ENCODE results near the gene CACNA1C.

The CACNA1C gene

GRCh38 chr12:2198005-2198501, 145.3 kb downstream of the CACNA1C start:
- TF ChIP-seq CTCF (IDR thresholded peaks at IDR 0.05; ENCODE audit: low read depth, low read length) = no peak
- DNase-seq (ENCODE audit: low read depth in 2 of 2) = peak; percentile 56 to 67

GRCh38 chr12:2198542-2198941, 145.8 kb downstream of the CACNA1C start:
- no peak overlapping the region for H3K4me3 ChIP-seq (replicated peaks in 1 of 2; ENCODE audit: low read depth in 2 of 2, low read length in 2 of 2)
- no peak for DNase-seq (ENCODE audit: low read depth in 2 of 2)
- no peak for TF ChIP-seq CTCF (IDR thresholded peaks at IDR 0.05; ENCODE audit: low read depth, low read length)

More at GRCh38 chr12:2198005-2198501, 145.3 kb downstream of the CACNA1C start:
- H3K4me3 ChIP-seq (replicated peaks in 1 of 2; ENCODE audit: low read depth in 2 of 2, low read length in 2 of 2) = no peak overlapping the region

- TF ChIP-seq CTCF (IDR thresholded peaks at IDR 0.05; ENCODE audit: low read depth, low read length) = no peak
- H3K4me3 ChIP-seq (replicated peaks in 1 of 2; ENCODE audit: low read depth in 2 of 2, low read length in 2 of 2) = no peak overlapping the region
- no peak for DNase-seq (ENCODE audit: low read depth in 2 of 2)
These were observed 153.2 kb downstream of the CACNA1C start for GRCh38 chr12:2205996-2206395.

GRCh38 chr12:2208837-2209635, 156.2 kb downstream of the CACNA1C start:
- no peak for TF ChIP-seq CTCF (IDR thresholded peaks at IDR 0.05; ENCODE audit: low read depth, low read length)
- H3K4me3 ChIP-seq (replicated peaks in 1 of 2; ENCODE audit: low read depth in 2 of 2, low read length in 2 of 2) = no peak overlapping the region
- DNase-seq (ENCODE audit: low read depth in 2 of 2) = no peak

GRCh38 chr12:2211119-2211518, 158.3 kb downstream of the CACNA1C start:
- no peak for DNase-seq (ENCODE audit: low read depth in 2 of 2)
- TF ChIP-seq CTCF (IDR thresholded peaks at IDR 0.05; ENCODE audit: low read depth, low read length) = no peak
- H3K4me3 ChIP-seq (replicated peaks in 1 of 2; ENCODE audit: low read depth in 2 of 2, low read length in 2 of 2) = no peak overlapping the region

- H3K4me3 ChIP-seq (replicated peaks in 1 of 2; ENCODE audit: low read depth in 2 of 2, low read length in 2 of 2) = no peak overlapping the region
- no peak for TF ChIP-seq CTCF (IDR thresholded peaks at IDR 0.05; ENCODE audit: low read depth, low read length)
- no peak for DNase-seq (ENCODE audit: low read depth in 2 of 2)
These were observed 159.8 kb downstream of the CACNA1C start for GRCh38 chr12:2212537-2212936.
